ENCODE measurements around the gene ASNS. TPM values are rescaled to one million over a fixed set of nuclear protein-coding genes. Genes with fewer than 3 reads are reported as not detected.
"Not testable (repeated sequence)": the region's sequence is repeated elsewhere in the genome, so short reads cannot be mapped to it uniquely, and the experiment has no call there.

Gene ASNS
- total RNA-seq (2014; rRNA removed; shearing (Covaris generic)) (109 and 124 TPM in 2 replicates), total RNA-seq (2022) (283 and 308 TPM in 2 replicates), Bru-seq, nascent RNA (percentile 90 among the genes with signal in this experiment), BruChase-seq, experiment 1, labeled RNA remaining after a 6-hour chase (percentile 97 among the genes with signal in this experiment), BruChase-seq, experiment 2, labeled RNA remaining after a 2-hour chase (percentile 96 among the genes with signal in this experiment)
- long read RNA-seq, transcript ASNS-202 (13 exons, 1,994 nt): major isoform, 167 of 488 reads
- long read RNA-seq, transcript ASNS-201 (14 exons, 2,356 nt): minor isoform, 19 of 488 reads
- long read RNA-seq, transcript ASNS-203 (13 exons, 2,289 nt): minor isoform, 15 of 488 reads
- long read RNA-seq, partial matches to known transcripts: 255 of 488 reads
- long read RNA-seq, other reads (novel, unspliced or antisense): 23 of 488 reads

GRCh38 chr7:97872025-97872669 lies at the start of gene ASNS:
Gene ASNS, minus strand, starts transcription at chr7:97872408. Its CDS starts 3,252 bp downstream, at chr7:97869156.
- peak within 1 kb of the TSS; percentile 83 for H2AFZ ChIP-seq (ENCODE audit: low read length)
- peak within 1 kb of the TSS; percentile 90 for H3K4me2 ChIP-seq (ENCODE audit: low read length)
- peaks cover 23% of the 10 kb centered on the region for H3K4me1 ChIP-seq (ENCODE audit: insufficient read depth, low read length, poor library complexity, severe bottlenecking)
- H3K9me2 ChIP-seq (ENCODE audit: insufficient read depth, low read length): no peaks in the 10 kb centered on the region
- no peak for TF ChIP-seq EZH2phosphoT487 (IDR thresholded peaks at IDR 0.05; ENCODE audit: borderline replicate concordance, low read depth, low read length)
- TF ChIP-seq, protein P1, sequence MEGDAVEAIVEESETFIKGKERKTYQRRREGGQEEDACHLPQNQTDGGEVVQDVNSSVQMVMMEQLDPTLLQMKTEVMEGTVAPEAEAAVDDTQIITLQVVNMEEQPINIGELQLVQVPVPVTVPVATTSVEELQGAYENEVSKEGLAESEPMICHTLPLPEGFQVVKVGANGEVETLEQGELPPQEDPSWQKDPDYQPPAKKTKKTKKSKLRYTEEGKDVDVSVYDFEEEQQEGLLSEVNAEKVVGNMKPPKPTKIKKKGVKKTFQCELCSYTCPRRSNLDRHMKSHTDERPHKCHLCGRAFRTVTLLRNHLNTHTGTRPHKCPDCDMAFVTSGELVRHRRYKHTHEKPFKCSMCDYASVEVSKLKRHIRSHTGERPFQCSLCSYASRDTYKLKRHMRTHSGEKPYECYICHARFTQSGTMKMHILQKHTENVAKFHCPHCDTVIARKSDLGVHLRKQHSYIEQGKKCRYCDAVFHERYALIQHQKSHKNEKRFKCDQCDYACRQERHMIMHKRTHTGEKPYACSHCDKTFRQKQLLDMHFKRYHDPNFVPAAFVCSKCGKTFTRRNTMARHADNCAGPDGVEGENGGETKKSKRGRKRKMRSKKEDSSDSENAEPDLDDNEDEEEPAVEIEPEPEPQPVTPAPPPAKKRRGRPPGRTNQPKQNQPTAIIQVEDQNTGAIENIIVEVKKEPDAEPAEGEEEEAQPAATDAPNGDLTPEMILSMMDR (conservative IDR thresholded peaks at IDR 0.05; ENCODE audit: low read length): no peak
- CTCF ChIA-PET (ENCODE audit: unreplicated experiment): interaction anchor here (0.8 kb wide), 1 partner anchor 99 kb away, joined by 3 read pairs; no protein-coding TSS in a partner anchor
- POLR2A ChIA-PET: interaction anchor here (0.7 to 1.6 kb wide), 9 partner anchors 8 to 755 kb away, joined by 3 to 10 read pairs (median 4); partner anchors contain the start of gene SDHAF3
- peak; percentile 95 for DNase-seq (ENCODE audit: low spot score)
- H3K79me2 ChIP-seq (ENCODE audit: insufficient read depth, low read depth, low read length): peaks cover 25% of the 10 kb centered on the region
- no peaks in the 10 kb centered on the region for H3K9me3 ChIP-seq (ENCODE audit: low read length)
- peak within 1 kb of the TSS; percentile 75 for H3K27ac ChIP-seq (ENCODE audit: low read depth, low read length, poor library complexity, severe bottlenecking)
- intact Hi-C loops (cut with micrococcal nuclease; ENCODE audit: unreplicated experiment): loop anchor here (5.0 kb wide), 1 partner anchor 100 kb away; no protein-coding TSS in a partner anchor
- no peaks in the 10 kb centered on the region; the same call in 1 of the 2 replicates for H4K20me1 ChIP-seq (ENCODE audit: insufficient read depth, low read length)
- no TSS peak for BruUV-seq (replicated peaks)
- H3K36me3 ChIP-seq (ENCODE audit: insufficient read depth, low read length): peaks cover 32% of the 10 kb centered on the region
- peak within 1 kb of the TSS; percentile 97 for H3K4me3 ChIP-seq (ENCODE audit: low read depth, low read length, poor library complexity, severe bottlenecking)

GRCh38 chr7:97921254-97921653 lies 49.0 kb upstream of the ASNS start:
- DNase-seq (ENCODE audit: low spot score); H3K27ac ChIP-seq (ENCODE audit: low read depth, low read length, poor library complexity, severe bottlenecking); BruUV-seq (replicated peaks); H3K79me2 ChIP-seq (ENCODE audit: insufficient read depth, low read depth, low read length); H3K4me1 ChIP-seq (ENCODE audit: insufficient read depth, low read length, poor library complexity, severe bottlenecking); CTCF ChIA-PET (ENCODE audit: unreplicated experiment); H3K4me3 ChIP-seq (ENCODE audit: low read depth, low read length, poor library complexity, severe bottlenecking); H3K9me3 ChIP-seq (ENCODE audit: low read length); H3K4me2 ChIP-seq (ENCODE audit: low read length); H3K9me2 ChIP-seq (ENCODE audit: insufficient read depth, low read length); H4K20me1 ChIP-seq (ENCODE audit: insufficient read depth, low read length); H3K36me3 ChIP-seq (ENCODE audit: insufficient read depth, low read length); H2AFZ ChIP-seq (ENCODE audit: low read length); POLR2A ChIA-PET; intact Hi-C loops (cut with micrococcal nuclease; ENCODE audit: unreplicated experiment): not testable (repeated sequence)

DNA sequence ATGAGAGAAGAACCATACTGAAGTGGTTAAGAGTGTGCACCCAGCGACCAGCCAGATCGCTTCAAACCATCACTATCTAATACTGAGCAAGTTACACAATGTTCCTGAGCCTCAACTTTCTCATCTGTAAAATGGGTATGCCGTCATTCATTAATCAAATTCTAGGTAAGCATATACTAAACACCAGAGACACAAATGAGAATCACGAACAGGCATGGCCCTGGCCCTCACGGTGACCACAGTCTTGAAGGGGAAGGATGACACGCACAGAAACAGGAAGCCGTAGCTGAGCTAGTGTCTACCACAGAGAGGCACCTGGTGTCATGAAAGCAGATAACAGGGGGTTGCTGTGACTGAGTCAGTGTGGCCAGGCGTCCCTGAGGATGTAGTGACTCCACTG lies 43.1 kb upstream of the ASNS start:
- H3K4me3 ChIP-seq (ENCODE audit: low read depth, low read length, poor library complexity, severe bottlenecking); H3K27ac ChIP-seq (ENCODE audit: low read depth, low read length, poor library complexity, severe bottlenecking); DNase-seq (ENCODE audit: low spot score); H3K79me2 ChIP-seq (ENCODE audit: insufficient read depth, low read depth, low read length); H2AFZ ChIP-seq (ENCODE audit: low read length); intact Hi-C loops (cut with micrococcal nuclease; ENCODE audit: unreplicated experiment); H3K4me1 ChIP-seq (ENCODE audit: insufficient read depth, low read length, poor library complexity, severe bottlenecking); BruUV-seq (replicated peaks); H3K9me2 ChIP-seq (ENCODE audit: insufficient read depth, low read length); H3K36me3 ChIP-seq (ENCODE audit: insufficient read depth, low read length); POLR2A ChIA-PET; CTCF ChIA-PET (ENCODE audit: unreplicated experiment); H3K4me2 ChIP-seq (ENCODE audit: low read length); H4K20me1 ChIP-seq (ENCODE audit: insufficient read depth, low read length); H3K9me3 ChIP-seq (ENCODE audit: low read length): not testable (repeated sequence)

GRCh38 chr7:97912294-97912693 lies 40.1 kb upstream of the ASNS start:
- POLR2A ChIA-PET: not testable (repeated sequence)

DNA sequence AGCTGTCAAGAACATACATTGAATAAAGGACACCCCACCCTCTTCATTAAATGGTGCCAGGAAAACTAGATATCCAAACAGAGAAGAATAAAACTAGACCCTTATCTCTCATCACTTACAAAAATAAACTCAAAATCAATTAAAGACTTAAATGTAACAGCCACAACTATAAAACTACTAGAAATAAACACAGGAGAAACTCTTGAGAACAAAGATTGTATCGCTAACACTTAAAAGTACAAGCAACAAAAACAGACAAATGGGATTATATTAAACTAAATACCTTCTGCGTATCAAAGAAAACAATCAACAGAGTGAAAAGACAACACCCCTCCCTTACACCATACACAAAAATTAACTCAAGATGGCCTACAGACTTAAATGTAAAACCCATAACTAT lies 24.7 kb upstream of the ASNS start:
- H3K27ac ChIP-seq (ENCODE audit: low read depth, low read length, poor library complexity, severe bottlenecking); POLR2A ChIA-PET; H4K20me1 ChIP-seq (ENCODE audit: insufficient read depth, low read length); H3K4me2 ChIP-seq (ENCODE audit: low read length); H3K79me2 ChIP-seq (ENCODE audit: insufficient read depth, low read depth, low read length); H2AFZ ChIP-seq (ENCODE audit: low read length); BruUV-seq (replicated peaks); H3K9me2 ChIP-seq (ENCODE audit: insufficient read depth, low read length); DNase-seq (ENCODE audit: low spot score); intact Hi-C loops (cut with micrococcal nuclease; ENCODE audit: unreplicated experiment); H3K4me1 ChIP-seq (ENCODE audit: insufficient read depth, low read length, poor library complexity, severe bottlenecking); H3K4me3 ChIP-seq (ENCODE audit: low read depth, low read length, poor library complexity, severe bottlenecking); H3K9me3 ChIP-seq (ENCODE audit: low read length); H3K36me3 ChIP-seq (ENCODE audit: insufficient read depth, low read length); CTCF ChIA-PET (ENCODE audit: unreplicated experiment): not testable (repeated sequence)

More at GRCh38 chr7:97912294-97912693, 40.1 kb upstream of the ASNS start:
- H4K20me1 ChIP-seq (ENCODE audit: insufficient read depth, low read length); H3K9me2 ChIP-seq (ENCODE audit: insufficient read depth, low read length); CTCF ChIA-PET (ENCODE audit: unreplicated experiment); H3K79me2 ChIP-seq (ENCODE audit: insufficient read depth, low read depth, low read length); BruUV-seq (replicated peaks); H2AFZ ChIP-seq (ENCODE audit: low read length); H3K27ac ChIP-seq (ENCODE audit: low read depth, low read length, poor library complexity, severe bottlenecking); DNase-seq (ENCODE audit: low spot score); intact Hi-C loops (cut with micrococcal nuclease; ENCODE audit: unreplicated experiment); H3K4me1 ChIP-seq (ENCODE audit: insufficient read depth, low read length, poor library complexity, severe bottlenecking); H3K4me2 ChIP-seq (ENCODE audit: low read length); H3K9me3 ChIP-seq (ENCODE audit: low read length); H3K4me3 ChIP-seq (ENCODE audit: low read depth, low read length, poor library complexity, severe bottlenecking); H3K36me3 ChIP-seq (ENCODE audit: insufficient read depth, low read length): not testable (repeated sequence)

Data from OCI-LY7 (cell line).